Glutamatergic neuron (in vitro differentiated cells): ENCODE measurements around the gene CYP26B1. TPM values are rescaled to one million over a fixed set of nuclear protein-coding genes. Genes with fewer than 3 reads are reported as not detected.

Experiments
- DNase-seq: peaks from one replicate; pipeline ENCODE4 v3.0.0; 2022
- H3K27ac Mint-ChIP-seq: one replicate; pipeline ENCODE4 v1.8.0; 2020; ENCODE audit warnings: mild to moderate bottlenecking, mixed read lengths, inconsistent platforms; ENCODE audit not compliant: unreplicated experiment
- H3K27me3 Mint-ChIP-seq: one replicate; pipeline ENCODE4 v1.8.0; 2020; ENCODE audit warnings: mild to moderate bottlenecking, moderate library complexity, mixed read lengths, inconsistent platforms; ENCODE audit not compliant: unreplicated experiment
- H3K36me3 Mint-ChIP-seq: one replicate; pipeline ENCODE4 v1.8.0; 2020; ENCODE audit warnings: mild to moderate bottlenecking, mixed read lengths, inconsistent platforms; ENCODE audit not compliant: unreplicated experiment
- H3K4me1 Mint-ChIP-seq: one replicate; pipeline ENCODE4 v1.8.0; 2020; ENCODE audit warnings: mild to moderate bottlenecking, low read depth, mixed read lengths, inconsistent platforms; ENCODE audit not compliant: unreplicated experiment
- H3K4me3 Mint-ChIP-seq: one replicate; pipeline ENCODE4 v1.8.0; 2020; ENCODE audit warnings: mild to moderate bottlenecking, mixed read lengths, inconsistent platforms; ENCODE audit not compliant: unreplicated experiment
- H3K9me3 Mint-ChIP-seq: one replicate; pipeline ENCODE4 v1.8.0; 2020; ENCODE audit warnings: mild to moderate bottlenecking, moderate library complexity, mixed read lengths, inconsistent platforms; ENCODE audit not compliant: unreplicated experiment
- CTCF ChIP-seq: fragments of 200-600 bp; sonication (generic); IDR thresholded peaks from one replicate; pipeline ENCODE4 v1.5.0; 2021; ENCODE audit not compliant: partially characterized antibody, unreplicated experiment
- total RNA-seq: library from RNA; stranded (reverse); fragmentation: NEBNext Ultra II Directional; extraction: Animal tissue kit (Norgen Biotek cat#: 25700); gene quantifications from one replicate; pipeline ENCODE4 v1.2.1, GENCODE V29; 2021; ENCODE audit not compliant: unreplicated experiment

CYP26B1 gene
- total RNA-seq, 1 donor from 2014 or later, result 9.7 TPM

- no peak for TF ChIP-seq CTCF
- Mint-ChIP-seq H3K27me3 (peaks cover 22% of the 10 kb centered on the region), H3K9me3 (peaks cover 6% of the 10 kb centered on the region), H3K27ac (no peak overlapping the region), H3K4me3 (peak overlapping the region; percentile 77), H3K4me1 (peaks cover 7% of the 10 kb centered on the region), H3K36me3 (no peaks in the 10 kb centered on the region)
- DNase-seq, result peak; percentile 75
Measured at GRCh38 chr2:72142570-72143440, 4.9 kb downstream of the CYP26B1 start.

GRCh38 chr2:72141881-72142451 is 5.7 kb downstream of the CYP26B1 start:
- no peak for TF ChIP-seq CTCF
- no peak for DNase-seq
- Mint-ChIP-seq H3K27me3 (peaks cover 21% of the 10 kb centered on the region), H3K4me3 (peak overlapping the region; percentile 77), H3K36me3 (no peaks in the 10 kb centered on the region), H3K4me1 (peaks cover 7% of the 10 kb centered on the region), H3K27ac (no peak overlapping the region), H3K9me3 (peaks cover 6% of the 10 kb centered on the region)

GRCh38 chr2:72141032-72141645 is 6.5 kb downstream of the CYP26B1 start:
- Mint-ChIP-seq H3K4me3 (no peak overlapping the region), H3K9me3 (peaks cover 2% of the 10 kb centered on the region), H3K4me1 (peaks cover 9% of the 10 kb centered on the region), H3K27ac (no peak overlapping the region), H3K27me3 (peaks cover 16% of the 10 kb centered on the region), H3K36me3 (no peaks in the 10 kb centered on the region)
- TF ChIP-seq CTCF, result no peak
- DNase-seq, result no peak

GRCh38 chr2:72140621-72140960 is 7.1 kb downstream of the CYP26B1 start:
- Mint-ChIP-seq H3K4me1 (peaks cover 9% of the 10 kb centered on the region), H3K9me3 (peaks cover 2% of the 10 kb centered on the region), H3K27me3 (peaks cover 16% of the 10 kb centered on the region), H3K4me3 (no peak overlapping the region), H3K36me3 (no peaks in the 10 kb centered on the region), H3K27ac (no peak overlapping the region)
- no peak for TF ChIP-seq CTCF
- no peak for DNase-seq
